Suprapubic skin (tissue), 4 donors: ENCODE results near the gene TBC1D20. TPM values are rescaled to one million over a fixed set of nuclear protein-coding genes. Genes with fewer than 3 reads are reported as not detected.
A peak's percentile ranks its signal among the peaks of the same experiment; 100 is the strongest.

Experiments
- DNase-seq, 2 donors: peaks; one replicate each; pipeline ENCODE4 v3.0.0-alpha.2; 2019; ENCODE audit warnings: low spot score in 2 of 2
- H3K27ac ChIP-seq: fragments of 200-600 bp; sonication (generic); one replicate; pipeline ENCODE4 v1.5.1; 2019
- H3K27me3 ChIP-seq: fragments of 200-600 bp; sonication (generic); one replicate; pipeline ENCODE4 v1.5.1; 2019
- H3K36me3 ChIP-seq: fragments of 200-600 bp; sonication (generic); one replicate; pipeline ENCODE4 v1.5.1; 2019
- H3K4me1 ChIP-seq: fragments of 200-600 bp; sonication (generic); one replicate; pipeline ENCODE4 v1.5.1; 2019
- H3K4me3 ChIP-seq: fragments of 200-600 bp; sonication (generic); one replicate; pipeline ENCODE4 v1.5.1; 2019; ENCODE audit warnings: mild to moderate bottlenecking
- H3K9me3 ChIP-seq: fragments of 200-600 bp; sonication (generic); one replicate; pipeline ENCODE4 v1.5.1; 2019
- CTCF ChIP-seq, 2 donors: fragments of 200-600 bp in 1 of 2; fragments of 450-650 bp in 1 of 2; sonication (generic) in 1 of 2; IDR thresholded peaks; one replicate each; pipeline ENCODE4 v1.5.1; 2016 to 2019; ENCODE audit warnings: antibody characterized with exemption in 2 of 2, mild to moderate bottlenecking in 1 of 2, moderate library complexity in 1 of 2
- EP300 ChIP-seq: sonication (generic); formaldehyde crosslinking; IDR thresholded peaks from one replicate; pipeline ENCODE4 v1.6.1; 2017; ENCODE audit warnings: antibody characterized with exemption
- POLR2A ChIP-seq, 2 donors: fragments of 450-650 bp; IDR thresholded peaks; one replicate each; pipeline ENCODE4 v1.6.1; 2017; ENCODE audit warnings: antibody characterized with exemption in 2 of 2, mild to moderate bottlenecking in 2 of 2, moderate library complexity in 2 of 2
- POLR2AphosphoS5 ChIP-seq, 3 donors: sonication (generic); formaldehyde crosslinking; IDR thresholded peaks; one replicate each; pipeline ENCODE4 v1.6.1; 2017; ENCODE audit warnings: antibody characterized with exemption in 3 of 3
- WGBS: methylation state at CpG from one replicate; pipeline ENCODE4 v1.1.5; 2018; 5-methylcytosine and 5-hydroxymethylcytosine counted together
- total RNA-seq, 4 donors: library from RNA; depleted of rRNA; stranded (reverse); fragments of >200 nt; gene quantifications; one replicate each; pipeline ENCODE4 v1.1.0, GENCODE V29; 2016

The TBC1D20 gene
- total RNA-seq, 4 donors from 2014 or later = 49.0 to 78.7 (median 60.6) TPM

- H3K4me3 ChIP-seq = no peak overlapping the region
- no peak for DNase-seq
- WGBS = 72% methylated on average over 5 of the region's 5 CpGs
- H3K9me3 ChIP-seq = no peaks in the 10 kb centered on the region
- TF ChIP-seq CTCF (IDR thresholded peaks at IDR 0.05) (no peak), POLR2A (IDR thresholded peaks at IDR 0.05) (no peak), POLR2AphosphoS5 (IDR thresholded peaks at IDR 0.05) (no peak), EP300 (no peak)
- peaks cover 20% of the 10 kb centered on the region for H3K4me1 ChIP-seq
- no peak overlapping the region for H3K27ac ChIP-seq
- no peaks in the 10 kb centered on the region for H3K27me3 ChIP-seq
- H3K36me3 ChIP-seq = peaks cover 50% of the 10 kb centered on the region
These were observed 16.6 kb downstream of the TBC1D20 start for GRCh38 chr20:445514-446336.

GRCh38 chr20:444862-445426 lies 17.4 kb downstream of the TBC1D20 start:
- Histone ChIP-seq H3K4me1 (peaks cover 20% of the 10 kb centered on the region), H3K9me3 (no peaks in the 10 kb centered on the region), H3K27me3 (no peaks in the 10 kb centered on the region), H3K4me3 (no peak overlapping the region), H3K27ac (no peak overlapping the region), H3K36me3 (peaks cover 58% of the 10 kb centered on the region)
- WGBS = 65% methylated on average over 12 of the region's 12 CpGs
- TF ChIP-seq EP300 (no peak), CTCF (IDR thresholded peaks at IDR 0.05) (no peak), POLR2AphosphoS5 (IDR thresholded peaks at IDR 0.05) (no peak), POLR2A (IDR thresholded peaks at IDR 0.05) (no peak)
- no peak for DNase-seq

- TF ChIP-seq EP300 (no peak), POLR2A (IDR thresholded peaks at IDR 0.05) (no peak), CTCF (IDR thresholded peaks at IDR 0.05) (no peak), POLR2AphosphoS5 (IDR thresholded peaks at IDR 0.05) (no peak)
- WGBS = 83% methylated on average over 3 of the region's 3 CpGs
- Histone ChIP-seq H3K36me3 (peaks cover 67% of the 10 kb centered on the region), H3K27me3 (no peaks in the 10 kb centered on the region), H3K9me3 (no peaks in the 10 kb centered on the region), H3K27ac (no peak overlapping the region), H3K4me1 (peaks cover 23% of the 10 kb centered on the region), H3K4me3 (no peak overlapping the region)
- DNase-seq = no peak
These were observed 18.2 kb downstream of the TBC1D20 start for GRCh38 chr20:444117-444516.

- no peak for TF ChIP-seq POLR2AphosphoS5 (IDR thresholded peaks at IDR 0.05)
- TF ChIP-seq EP300 = no peak
- Histone ChIP-seq H3K4me1 (peaks cover 25% of the 10 kb centered on the region), H3K27ac (no peak overlapping the region), H3K36me3 (peaks cover 75% of the 10 kb centered on the region), H3K4me3 (no peak overlapping the region), H3K9me3 (no peaks in the 10 kb centered on the region), H3K27me3 (no peaks in the 10 kb centered on the region)
- DNase-seq = no peak
- 87% methylated on average over 4 of the region's 4 CpGs for WGBS
These were observed 19.0 kb downstream of the TBC1D20 start for GRCh38 chr20:443223-443775.

- 90% methylated on average over 13 of the region's 13 CpGs for WGBS
These were observed 21.7 kb downstream of the TBC1D20 start for GRCh38 chr20:440636-441035.

GRCh38 chr20:440148-440547 lies 22.2 kb downstream of the TBC1D20 start:
- H3K36me3 ChIP-seq = peaks cover 97% of the 10 kb centered on the region
- no peaks in the 10 kb centered on the region for H3K9me3 ChIP-seq
- H3K4me3 ChIP-seq = no peak overlapping the region
- no peak for DNase-seq
- no peak overlapping the region for H3K27ac ChIP-seq
- WGBS = 80% methylated on average over 7 of the region's 7 CpGs
- H3K27me3 ChIP-seq = no peaks in the 10 kb centered on the region
- H3K4me1 ChIP-seq = peaks cover 19% of the 10 kb centered on the region
- TF ChIP-seq EP300 = no peak
- TF ChIP-seq POLR2AphosphoS5 (IDR thresholded peaks at IDR 0.05) = no peak
- TF ChIP-seq POLR2A (IDR thresholded peaks at IDR 0.05) = no peak
- TF ChIP-seq CTCF (IDR thresholded peaks at IDR 0.05) = no peak

More at GRCh38 chr20:440636-441035, 21.7 kb downstream of the TBC1D20 start:
- peaks cover 92% of the 10 kb centered on the region for H3K36me3 ChIP-seq
- DNase-seq = peak in 1 of 2 donors; percentile 9
- no peak overlapping the region for H3K27ac ChIP-seq
- H3K4me3 ChIP-seq = no peak overlapping the region
- no peaks in the 10 kb centered on the region for H3K27me3 ChIP-seq
- no peaks in the 10 kb centered on the region for H3K9me3 ChIP-seq
- peaks cover 23% of the 10 kb centered on the region for H3K4me1 ChIP-seq
- TF ChIP-seq EP300 (no peak), POLR2AphosphoS5 (IDR thresholded peaks at IDR 0.05) (no peak)
